KMS-11 (cell line): ENCODE results near the gene NUDT4.

Experiments
- H2AFZ ChIP-seq: fragments of 200-600 bp; sonication (generic); 2 replicates; pipeline ENCODE4 v1.6.1; 2016; ENCODE audit warnings: antibody characterized with exemption, mixed run types, low read depth
- H3K27ac ChIP-seq: fragments of 200-600 bp; sonication (generic); 2 replicates; pipeline ENCODE4 v1.6.1; 2016; ENCODE audit warnings: mild to moderate bottlenecking, mixed run types
- H3K27me3 ChIP-seq: fragments of 200-600 bp; sonication (generic); 2 replicates; pipeline ENCODE4 v1.6.1; 2017; ENCODE audit warnings: mild to moderate bottlenecking, low read depth, mixed run types, moderate library complexity; ENCODE audit not compliant: insufficient read depth
- H3K36me3 ChIP-seq: fragments of 200-600 bp; sonication (generic); 2 replicates; pipeline ENCODE4 v1.6.1; 2017; ENCODE audit warnings: mild to moderate bottlenecking, mixed run types; ENCODE audit not compliant: insufficient read depth
- H3K4me1 ChIP-seq: fragments of 200-600 bp; sonication (generic); 2 replicates; pipeline ENCODE4 v1.6.1; 2016; ENCODE audit warnings: mild to moderate bottlenecking, low read depth, mixed run types; ENCODE audit not compliant: poor library complexity, severe bottlenecking
- H3K4me2 ChIP-seq: fragments of 200-600 bp; sonication (generic); 2 replicates; pipeline ENCODE4 v1.7.0; 2016; ENCODE audit warnings: mild to moderate bottlenecking, mixed run types
- H3K4me3 ChIP-seq: fragments of 200-600 bp; sonication (generic); IDR thresholded peaks from 2 replicates; pipeline ENCODE4 v1.6.1; 2017; ENCODE audit warnings: low read depth, low read length, mixed read lengths; ENCODE audit not compliant: insufficient read depth
- H3K79me2 ChIP-seq: fragments of 200-600 bp; sonication (generic); 2 replicates; pipeline ENCODE4 v1.6.1; 2016; ENCODE audit warnings: low read depth, mixed run types; ENCODE audit not compliant: insufficient read depth
- H3K9ac ChIP-seq: fragments of 200-600 bp; sonication (generic); 2 replicates; pipeline ENCODE4 v1.6.1; 2016; ENCODE audit warnings: mild to moderate bottlenecking, mixed run types
- H4K20me1 ChIP-seq: fragments of 200-600 bp; sonication (generic); 2 replicates; pipeline ENCODE4 v1.6.1; 2016; ENCODE audit warnings: mild to moderate bottlenecking, mixed run types; ENCODE audit not compliant: insufficient read depth
- CTCF ChIP-seq: fragments of 200-600 bp; sonication (generic); conservative IDR thresholded peaks from 2 replicates; pipeline ENCODE4 v1.6.1; 2017; ENCODE audit warnings: low read depth, mild to moderate bottlenecking, antibody characterized with exemption, low read length, moderate library complexity, mixed read lengths

The NUDT4 gene

GRCh38 chr12:93387780-93388179, 10.1 kb downstream of the NUDT4 start:
- Histone ChIP-seq H3K79me2 (peaks cover 81% of the 10 kb centered on the region), H3K27me3 (no peaks in the 10 kb centered on the region), H3K27ac (no peak overlapping the region), H3K9ac (no peak overlapping the region), H3K4me3 (no peak overlapping the region), H2AFZ (no peak overlapping the region), H4K20me1 (0 out of 2 replicates have a peak, but pooled peaks cover 12% of the 10 kb centered on the region), H3K4me2 (no peak overlapping the region), H3K36me3 (no peaks in the 10 kb centered on the region), H3K4me1 (peaks cover 32% of the 10 kb centered on the region)
- no peak for TF ChIP-seq CTCF

GRCh38 chr12:93390031-93390430, 12.3 kb downstream of the NUDT4 start:
- no peak overlapping the region for H3K9ac ChIP-seq
- no peak overlapping the region for H3K4me3 ChIP-seq
- H3K4me2 ChIP-seq = no peak overlapping the region
- H3K36me3 ChIP-seq = no peaks in the 10 kb centered on the region
- H4K20me1 ChIP-seq = 0 out of 2 replicates have a peak, but pooled peaks cover 10% of the 10 kb centered on the region
- no peak overlapping the region for H3K27ac ChIP-seq
- no peak overlapping the region for H2AFZ ChIP-seq
- H3K79me2 ChIP-seq = peaks cover 69% of the 10 kb centered on the region
- H3K4me1 ChIP-seq = peaks cover 32% of the 10 kb centered on the region
- no peak for TF ChIP-seq CTCF
- no peaks in the 10 kb centered on the region for H3K27me3 ChIP-seq

- peaks cover 63% of the 10 kb centered on the region for H3K79me2 ChIP-seq
Observed at GRCh38 chr12:93390549-93391297, 13.0 kb downstream of the NUDT4 start.

GRCh38 chr12:93393425-93393824, 15.7 kb downstream of the NUDT4 start:
- Histone ChIP-seq H3K27ac (no peak overlapping the region), H3K4me3 (no peak overlapping the region), H3K36me3 (no peaks in the 10 kb centered on the region), H3K4me2 (no peak overlapping the region), H3K27me3 (no peaks in the 10 kb centered on the region), H4K20me1 (no peaks in the 10 kb centered on the region), H3K9ac (no peak overlapping the region), H3K4me1 (peaks cover 16% of the 10 kb centered on the region), H3K79me2 (peaks cover 38% of the 10 kb centered on the region), H2AFZ (no peak overlapping the region)
- no peak for TF ChIP-seq CTCF

More at GRCh38 chr12:93390549-93391297, 13.0 kb downstream of the NUDT4 start:
- Histone ChIP-seq H3K27me3 (no peaks in the 10 kb centered on the region), H3K4me3 (no peak overlapping the region), H4K20me1 (0 out of 2 replicates have a peak, but pooled peaks cover 5% of the 10 kb centered on the region), H3K9ac (no peak overlapping the region), H3K4me1 (peaks cover 32% of the 10 kb centered on the region), H3K4me2 (no peak overlapping the region), H3K36me3 (no peaks in the 10 kb centered on the region), H3K27ac (no peak overlapping the region), H2AFZ (no peak overlapping the region)
- TF ChIP-seq CTCF = no peak
